OCI-LY3 (cell line): ENCODE measurements around the gene ETV7.

ENCODE experiments used
- H2AFZ ChIP-seq: fragments of 200-600, 300-600 bp; shearing (Covaris generic); 2 replicates; pipeline ENCODE4 v1.6.0; 2014; ENCODE audit warnings: antibody characterized with exemption, low read depth, low read length
- H3K27ac ChIP-seq: fragments of 200-600, 300-600 bp; sonication (generic); 2 replicates; pipeline ENCODE4 v1.5.1; 2014; ENCODE audit warnings: mild to moderate bottlenecking, low read length, moderate library complexity, mixed read lengths
- H3K27me3 ChIP-seq: fragments of 200-600, 300-600 bp; sonication (generic); 2 replicates; pipeline ENCODE4 v1.6.1; 2014; ENCODE audit warnings: low read depth, low read length, mixed read lengths
- H3K36me3 ChIP-seq: fragments of 200-600, 300-600 bp; sonication (generic); replicated peaks from 2 replicates; pipeline ENCODE3; 2014; ENCODE audit warnings: low read depth, low read length, mixed read lengths
- H3K4me1 ChIP-seq: fragments of 300-600, 200-600 bp; sonication (generic); 2 replicates; pipeline ENCODE4 v1.6.1; 2014; ENCODE audit warnings: low read length, mixed read lengths
- H3K4me2 ChIP-seq: fragments of 200-600, 300-600 bp; sonication (generic); 2 replicates; pipeline ENCODE4 v1.6.1; 2014; ENCODE audit warnings: low read length, mixed read lengths
- H3K4me3 ChIP-seq: fragments of 300-600, 200-600 bp; sonication (generic); 2 replicates; pipeline ENCODE4 v1.5.1; 2014; ENCODE audit warnings: antibody characterized with exemption, mild to moderate bottlenecking, low read length, moderate library complexity
- H3K79me2 ChIP-seq: fragments of 300-600, 200-600 bp; shearing (Covaris generic); 2 replicates; pipeline ENCODE4 v1.6.1; 2014; ENCODE audit warnings: mild to moderate bottlenecking, low read length, mixed read lengths
- H3K9ac ChIP-seq: fragments of 300-600, 200-600 bp; shearing (Covaris generic); 2 replicates; pipeline ENCODE4 v1.6.0; 2014; ENCODE audit warnings: mild to moderate bottlenecking, low read length, moderate library complexity
- H3K9me3 ChIP-seq: fragments of 200-600, 300-600 bp; shearing (Covaris generic); 2 replicates; pipeline ENCODE4 v1.6.1; 2014; ENCODE audit warnings: low read length, mixed read lengths; ENCODE audit not compliant: insufficient read depth
- H4K20me1 ChIP-seq: fragments of 200-600, 300-600 bp; sonication (generic); 2 replicates; pipeline ENCODE4 v1.6.1; 2016; ENCODE audit warnings: low read length, mixed read lengths; ENCODE audit not compliant: insufficient read depth
- CTCF ChIP-seq: fragments of 200-600, 300-600 bp; sonication (generic); IDR thresholded peaks from 2 replicates; pipeline ENCODE4 v1.5.1; 2014; ENCODE audit warnings: antibody characterized with exemption, low read length, low read depth
- EZH2phosphoT487 ChIP-seq: fragments of 200-600 bp; shearing (Covaris generic); IDR thresholded peaks from 2 replicates; pipeline ENCODE4 v1.6.1; 2018; ENCODE audit warnings: antibody characterized with exemption, mixed run types, low read depth

ETV7 gene

GRCh38 chr6:36384095-36384494, 3.4 kb downstream of the ETV7 start:
- Histone ChIP-seq H2AFZ (no peak overlapping the region), H3K4me3 (no peak overlapping the region), H3K27ac (no peak overlapping the region), H3K79me2 (no peaks in the 10 kb centered on the region), H4K20me1 (no peaks in the 10 kb centered on the region), H3K4me2 (no peak overlapping the region), H3K27me3 (peaks cover 20% of the 10 kb centered on the region), H3K4me1 (peaks cover 7% of the 10 kb centered on the region; the same call in 1 of the 2 replicates), H3K36me3 (no peaks in the 10 kb centered on the region), H3K9ac (no peak overlapping the region), H3K9me3 (no peaks in the 10 kb centered on the region)
- TF ChIP-seq CTCF (no peak), EZH2phosphoT487 (no peak)

GRCh38 chr6:36383606-36384005, 3.9 kb downstream of the ETV7 start:
- no peak for TF ChIP-seq EZH2phosphoT487
- peaks cover 9% of the 10 kb centered on the region for H3K4me1 ChIP-seq

GRCh38 chr6:36382976-36383375, 4.5 kb downstream of the ETV7 start:
- H2AFZ ChIP-seq = no peak overlapping the region
- no peaks in the 10 kb centered on the region for H3K36me3 ChIP-seq
- H3K27ac ChIP-seq = no peak overlapping the region
- no peak overlapping the region for H3K9ac ChIP-seq
- H3K4me3 ChIP-seq = no peak overlapping the region
- no peaks in the 10 kb centered on the region for H3K9me3 ChIP-seq
- H3K79me2 ChIP-seq = no peaks in the 10 kb centered on the region
- TF ChIP-seq EZH2phosphoT487 = no peak
- no peak for TF ChIP-seq CTCF
- peaks cover 11% of the 10 kb centered on the region for H3K27me3 ChIP-seq
- peaks cover 15% of the 10 kb centered on the region for H3K4me1 ChIP-seq
- no peaks in the 10 kb centered on the region for H4K20me1 ChIP-seq
- H3K4me2 ChIP-seq = no peak overlapping the region

More at GRCh38 chr6:36383606-36384005, 3.9 kb downstream of the ETV7 start:
- Histone ChIP-seq H3K9me3 (no peaks in the 10 kb centered on the region), H4K20me1 (no peaks in the 10 kb centered on the region), H3K36me3 (no peaks in the 10 kb centered on the region), H3K27me3 (peaks cover 17% of the 10 kb centered on the region), H3K4me3 (no peak overlapping the region), H3K27ac (no peak overlapping the region), H3K9ac (no peak overlapping the region), H2AFZ (no peak overlapping the region), H3K4me2 (no peak overlapping the region), H3K79me2 (no peaks in the 10 kb centered on the region)

- Histone ChIP-seq H3K4me3 (no peak overlapping the region), H3K27me3 (peaks cover 14% of the 10 kb centered on the region), H3K9ac (no peak overlapping the region), H3K27ac (no peak overlapping the region), H3K9me3 (no peaks in the 10 kb centered on the region), H3K79me2 (no peaks in the 10 kb centered on the region), H3K4me2 (no peak overlapping the region), H3K36me3 (no peaks in the 10 kb centered on the region), H2AFZ (no peak overlapping the region), H4K20me1 (no peaks in the 10 kb centered on the region), H3K4me1 (peaks cover 21% of the 10 kb centered on the region)
- no peak for TF ChIP-seq CTCF
- TF ChIP-seq EZH2phosphoT487 = no peak
Observed at GRCh38 chr6:36381502-36382389, 5.7 kb downstream of the ETV7 start.
